Keratinocyte (primary cell): ENCODE results near the gene TMEM191B.
"Not testable (repeated sequence)": the region's sequence is repeated elsewhere in the genome, so short reads cannot be mapped to it uniquely, and the experiment has no call there.

Experiments
- EZH2 ChIP-seq: IDR thresholded peaks from one replicate; pipeline ENCODE4 v1.6.1; 2012; ENCODE audit warnings: inconsistent platforms, mild to moderate bottlenecking, low read length, moderate library complexity
- TF ChIP-seq, protein P1 (sequence below), 3 experiments: IDR thresholded peaks in 1 of 3; conservative IDR thresholded peaks in 1 of 3; optimal IDR thresholded peaks in 1 of 3; 2 replicates in 2 of 3; 3 replicates in 1 of 3; pipeline versions ENCODE3 to v1.5.1; 2011; ENCODE audit warnings: low read length in 3 of 3, mild to moderate bottlenecking in 3 of 3, moderate library complexity in 2 of 3, control low read depth in 1 of 3, inconsistent platforms in 1 of 3; ENCODE audit not compliant: insufficient read depth in 2 of 3; ENCODE audit errors: extremely low read depth in 1 of 3

DNA sequence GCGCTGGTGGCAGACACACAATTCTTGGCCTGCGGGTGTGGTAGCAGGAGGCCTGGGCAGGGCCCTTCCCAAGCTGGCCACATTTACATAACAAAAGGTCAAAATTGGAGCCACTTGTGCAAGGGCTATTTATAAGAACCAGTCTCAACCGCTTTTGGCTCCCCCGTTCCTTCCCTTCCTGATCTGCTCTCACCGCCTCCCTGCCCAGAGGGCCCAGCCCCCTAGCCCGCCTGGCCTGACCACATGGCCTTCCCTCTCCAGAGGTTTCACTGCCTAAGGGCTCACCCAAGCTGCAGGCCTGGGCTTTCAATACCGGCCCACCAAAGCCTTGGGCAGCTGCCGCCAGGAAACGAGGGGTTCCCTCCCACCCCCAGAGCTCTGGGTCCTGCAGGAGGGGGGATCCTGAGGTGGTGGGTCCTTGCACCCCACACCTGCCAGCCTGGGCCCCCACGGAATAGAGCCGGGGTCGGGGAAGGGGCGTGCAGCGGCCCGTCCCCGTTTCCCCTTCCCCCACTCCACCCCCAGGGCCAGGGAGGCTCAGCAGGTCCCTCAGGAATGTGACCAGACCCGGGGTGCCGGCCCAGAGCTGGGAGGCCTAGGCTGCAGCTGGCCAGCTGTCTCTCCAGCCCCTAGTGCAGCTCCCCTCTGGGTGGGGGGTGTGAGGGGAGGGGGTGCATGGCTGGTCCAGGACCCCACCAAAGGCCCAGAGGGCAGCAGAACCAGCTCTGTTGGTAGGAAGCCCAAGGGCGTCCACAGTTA is 25.4 kb downstream of the TMEM191B start:
- TF ChIP-seq, protein P1, sequence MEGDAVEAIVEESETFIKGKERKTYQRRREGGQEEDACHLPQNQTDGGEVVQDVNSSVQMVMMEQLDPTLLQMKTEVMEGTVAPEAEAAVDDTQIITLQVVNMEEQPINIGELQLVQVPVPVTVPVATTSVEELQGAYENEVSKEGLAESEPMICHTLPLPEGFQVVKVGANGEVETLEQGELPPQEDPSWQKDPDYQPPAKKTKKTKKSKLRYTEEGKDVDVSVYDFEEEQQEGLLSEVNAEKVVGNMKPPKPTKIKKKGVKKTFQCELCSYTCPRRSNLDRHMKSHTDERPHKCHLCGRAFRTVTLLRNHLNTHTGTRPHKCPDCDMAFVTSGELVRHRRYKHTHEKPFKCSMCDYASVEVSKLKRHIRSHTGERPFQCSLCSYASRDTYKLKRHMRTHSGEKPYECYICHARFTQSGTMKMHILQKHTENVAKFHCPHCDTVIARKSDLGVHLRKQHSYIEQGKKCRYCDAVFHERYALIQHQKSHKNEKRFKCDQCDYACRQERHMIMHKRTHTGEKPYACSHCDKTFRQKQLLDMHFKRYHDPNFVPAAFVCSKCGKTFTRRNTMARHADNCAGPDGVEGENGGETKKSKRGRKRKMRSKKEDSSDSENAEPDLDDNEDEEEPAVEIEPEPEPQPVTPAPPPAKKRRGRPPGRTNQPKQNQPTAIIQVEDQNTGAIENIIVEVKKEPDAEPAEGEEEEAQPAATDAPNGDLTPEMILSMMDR (optimal IDR thresholded peaks at IDR 0.05 in 1 of 3, IDR thresholded peaks at IDR 0.05 in 1 of 3, conservative IDR thresholded peaks at IDR 0.05 in 1 of 3; ENCODE audit: extremely low read depth in 1 of 3, insufficient read depth in 2 of 3, low read length in 3 of 3), result not testable (repeated sequence)
- TF ChIP-seq EZH2, result not testable (repeated sequence)
